ENCODE data around the gene MYL7. TPM values are rescaled to one million over a fixed set of nuclear protein-coding genes. Genes with fewer than 3 reads are reported as not detected.

The MYL7 gene
- polyA plus RNA-seq, 1 of the 3 experiments (the other 2 are of a cell fraction), result not detected

- 93% methylated on average over 6 of the region's 6 CpGs for WGBS (ENCODE audit: low lambda C conversion rate)
These were observed 48.0 kb downstream of the MYL7 start for GRCh38 chr7:44093102-44093641.

More at GRCh38 chr7:44093102-44093641, 48.0 kb downstream of the MYL7 start:
- Histone ChIP-seq H3F3A (replicated peaks; ENCODE audit: insufficient read depth) (peaks cover 28% of the 10 kb centered on the region), H3K27me3 (ENCODE audit: insufficient read depth) (no peaks in the 10 kb centered on the region), H3K27ac (ENCODE audit: low read depth in 2 of 2, low read length in 1 of 2) (no peak overlapping the region), H4K20me1 (ENCODE audit: insufficient read depth) (no peaks in the 10 kb centered on the region), H2AFZ (ENCODE audit: low read depth) (no peak overlapping the region), H3K4me1 (ENCODE audit: control insufficient read depth in 1 of 2, insufficient read depth in 2 of 2, low read depth in 1 of 2, low read length in 1 of 2) (peaks cover 5 to 12% of the 10 kb centered on the region in 2 experiments; a peak in 2 of 4 replicates), H3K4me3 (ENCODE audit: low read depth in 2 of 2, low read length in 1 of 2) (no peak overlapping the region), H3K9me2 (no peaks in the 10 kb centered on the region), H3K9ac (no peak overlapping the region), H3K36me3 (replicated peaks in 1 of 2; ENCODE audit: control insufficient read depth in 1 of 2, insufficient read depth in 2 of 2, low read length in 1 of 2) (no peaks in the 10 kb centered on the region), H3K79me2 (ENCODE audit: insufficient read depth) (no peaks in the 10 kb centered on the region), H3K4me2 (no peak overlapping the region), H3K9me3 (no peaks in the 10 kb centered on the region)
- ChIA-PET CTCF (interaction anchor here (0.9 to 1.7 kb wide), 3 partner anchors 13 to 108 kb away, joined by 3 to 4 read pairs (median 3); partner anchors contain the start of gene YKT6), POLR2A (no interaction called here)
- no peak for DNase-seq
- TF ChIP-seq NRF1 (IDR thresholded peaks at IDR 0.05; ENCODE audit: low read depth, low read length) (no peak), RCOR1 (IDR thresholded peaks at IDR 0.05; ENCODE audit: low read length) (no peak), FOXM1 (IDR thresholded peaks at IDR 0.05; ENCODE audit: low read depth) (no peak), TEAD4 (IDR thresholded peaks at IDR 0.05; ENCODE audit: borderline replicate concordance, insufficient read depth) (no peak), RFX5 (IDR thresholded peaks at IDR 0.05; ENCODE audit: low read length) (no peak), USF1 (IDR thresholded peaks at IDR 0.05; ENCODE audit: borderline replicate concordance, low read depth) (no peak)

Small RNA genes lying within 50 kb of the gene (small RNA-seq; reads per million reads assigned to genes)
- gene RNA5SP230, result 0 reads per million in 7 experiments

Other genes starting within 250 kb of the MYL7 start
- 22.9 and 23.1 TPM in 2 replicates for gene URGCP, start 234.7 kb downstream of the MYL7 start, polyA plus RNA-seq (2012; rRNA removed)
- 22.8 and 26.8 TPM in 2 replicates for gene UBE2D4, start 214.9 kb downstream of the MYL7 start, polyA plus RNA-seq (2012; rRNA removed)
- not detected in 2 replicates for gene SPDYE1, start 143.4 kb downstream of the MYL7 start, polyA plus RNA-seq (2012; rRNA removed)
- gene DBNL, start 96.6 kb downstream of the MYL7 start, polyA plus RNA-seq (2012; rRNA removed), result 230 and 244 TPM in 2 replicates
- gene PGAM2, start 75.8 kb downstream of the MYL7 start, polyA plus RNA-seq (2012; rRNA removed), result 0.79 and 1.5 TPM in 2 replicates
- 17.4 and 23.1 TPM in 2 replicates for gene POLM, start 58.8 kb downstream of the MYL7 start, polyA plus RNA-seq (2012; rRNA removed)
- 40.3 and 105 TPM in 2 replicates for gene AEBP1, start 37.0 kb downstream of the MYL7 start, polyA plus RNA-seq (2012; rRNA removed)
- gene POLD2, start 17.8 kb downstream of the MYL7 start, polyA plus RNA-seq (2012; rRNA removed), result 163 and 194 TPM in 2 replicates
- 1.1 and 1.6 TPM in 2 replicates for gene GCK, start 48.1 kb upstream of the MYL7 start, polyA plus RNA-seq (2012; rRNA removed)
- gene YKT6, start 59.6 kb upstream of the MYL7 start, polyA plus RNA-seq (2012; rRNA removed), result 170 and 213 TPM in 2 replicates
- gene CAMK2B, start 184.3 kb upstream of the MYL7 start, polyA plus RNA-seq (2012; rRNA removed), result 0.10 and 0.20 TPM in 2 replicates